GM19193 (cell line): ENCODE measurements around the gene CELSR1.

Experiments
- POLR2A ChIP-seq: IDR thresholded peaks from 4 replicates; pipeline ENCODE4 v1.6.1; 2011; ENCODE audit not compliant: insufficient read depth, insufficient read length; ENCODE audit errors: extremely low read depth

Gene CELSR1

DNA sequence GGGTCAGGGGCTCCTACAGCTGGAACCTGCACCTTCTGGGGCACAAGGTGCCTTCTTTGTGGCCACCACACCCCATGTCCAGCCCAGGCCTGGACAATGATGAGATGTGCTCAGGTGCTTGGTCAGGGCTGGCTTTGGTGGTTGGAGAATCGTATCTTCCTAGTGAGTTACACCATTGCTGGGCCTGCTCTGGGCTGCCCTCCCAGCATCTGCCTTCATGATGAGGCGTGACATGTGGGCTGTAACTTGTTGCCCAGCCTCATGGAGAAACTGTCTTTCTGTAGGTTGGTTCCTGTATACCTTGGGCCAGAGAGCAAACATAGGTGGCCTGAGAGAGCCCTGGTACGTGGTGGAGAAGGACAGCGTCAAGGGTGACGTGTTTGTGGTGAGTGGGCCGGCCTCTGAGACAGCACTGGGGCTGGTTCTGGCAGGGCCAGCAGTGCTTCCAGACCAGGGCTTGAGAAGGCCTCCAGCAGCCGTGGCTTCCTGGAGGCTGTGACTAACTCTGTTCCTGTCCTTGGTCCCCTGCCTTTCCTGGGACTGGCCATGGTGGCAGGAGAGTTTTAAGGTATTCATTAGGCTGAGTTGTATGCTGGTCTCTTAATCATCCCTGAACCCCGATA is 183.8 kb downstream of the CELSR1 start:
- TF ChIP-seq POLR2A, result no peak

DNA sequence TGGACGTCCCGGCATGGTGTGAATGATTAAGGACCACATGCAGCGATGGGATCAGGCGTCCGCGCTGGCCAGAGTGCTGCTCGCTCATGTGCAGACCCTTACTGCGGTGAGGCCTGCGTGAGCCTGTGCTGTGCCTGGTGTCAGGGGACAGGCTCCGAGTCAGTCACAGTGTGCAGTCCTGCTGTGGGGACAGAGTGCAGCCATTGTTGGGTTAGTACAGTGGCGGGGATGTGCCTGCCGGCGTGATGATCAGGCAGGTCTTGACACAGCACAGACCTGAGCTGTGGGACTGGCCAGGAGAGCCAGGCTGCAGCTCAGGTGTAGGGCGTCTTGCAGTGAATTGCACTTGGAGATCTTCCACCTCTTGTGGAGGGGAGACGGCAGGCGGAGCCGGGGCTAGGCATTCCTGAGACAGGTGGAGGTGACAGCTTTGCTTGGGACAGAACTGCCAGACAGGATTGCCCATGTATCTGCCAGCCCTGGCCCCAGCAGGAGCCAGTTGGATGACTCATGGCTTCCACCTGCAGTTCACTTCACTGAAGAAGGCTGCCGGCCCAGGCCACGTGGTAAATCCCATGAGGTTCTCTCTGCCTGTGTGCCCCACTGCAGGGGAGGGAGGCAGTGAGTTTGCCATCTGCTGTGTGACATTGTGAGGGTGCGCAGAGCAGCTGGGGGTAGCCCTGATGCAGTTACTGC is 184.6 kb downstream of the CELSR1 start:
- no peak for TF ChIP-seq POLR2A

- no peak for TF ChIP-seq POLR2A
Measured at GRCh38 chr22:46352276-46352675, 185.1 kb downstream of the CELSR1 start.

- TF ChIP-seq POLR2A, result no peak
Measured at GRCh38 chr22:46351767-46352166, 185.7 kb downstream of the CELSR1 start.

DNA sequence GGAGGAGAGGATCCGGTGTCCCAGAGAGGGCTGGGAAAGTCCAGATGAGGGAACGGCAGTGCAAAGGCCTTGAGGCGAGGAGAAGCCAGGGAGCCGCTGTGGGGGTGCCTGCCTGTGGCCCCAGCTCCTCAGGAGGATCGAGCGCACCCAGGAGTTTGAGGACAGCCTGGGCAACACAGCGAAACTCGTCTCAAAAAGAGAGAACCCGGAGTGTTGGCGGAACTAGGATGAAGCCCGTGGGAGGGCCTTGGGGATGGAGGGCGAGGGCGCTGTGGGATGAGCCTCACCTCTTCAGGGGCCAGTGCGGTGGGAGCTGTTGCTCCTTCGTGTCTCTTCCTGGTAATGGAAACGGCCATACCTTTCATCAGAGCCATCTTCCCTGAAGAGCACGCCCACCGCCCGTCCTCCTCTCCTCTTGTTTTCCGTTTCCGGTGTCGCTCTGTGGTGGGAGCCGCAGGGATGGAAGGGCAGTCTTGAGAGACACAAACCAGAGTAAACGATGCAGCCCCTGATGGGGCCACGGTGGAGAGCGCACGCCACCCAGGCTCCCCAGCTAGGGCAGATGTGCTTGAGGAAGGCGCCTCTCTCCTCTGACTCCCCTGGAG is 186.2 kb downstream of the CELSR1 start:
- TF ChIP-seq POLR2A, result no peak

GRCh38 chr22:46350646-46351045 is 186.8 kb downstream of the CELSR1 start:
- no peak for TF ChIP-seq POLR2A

- TF ChIP-seq POLR2A, result no peak
Measured at GRCh38 chr22:46350121-46350520, 187.3 kb downstream of the CELSR1 start.

DNA sequence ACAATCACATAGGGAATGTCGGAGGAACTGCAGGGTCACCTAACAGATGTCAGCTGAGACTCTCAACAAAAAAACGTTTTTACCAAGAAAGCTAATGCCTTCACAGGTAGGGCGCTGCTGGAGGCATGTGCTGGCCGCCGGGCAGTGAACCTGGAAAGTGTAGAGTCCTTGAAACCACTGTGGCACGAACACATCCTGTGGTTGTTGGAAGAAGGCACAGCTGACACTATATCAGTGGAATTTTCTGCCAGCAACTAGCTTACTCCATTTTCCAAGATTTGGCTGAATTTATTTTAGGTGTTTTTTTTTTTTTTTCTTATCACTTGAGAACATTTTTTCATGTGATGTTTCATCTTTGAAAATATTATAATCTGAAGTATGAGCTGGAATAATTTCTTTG is 187.7 kb downstream of the CELSR1 start:
- no peak for TF ChIP-seq POLR2A

GRCh38 chr22:46349238-46349637 is 188.2 kb downstream of the CELSR1 start:
- TF ChIP-seq POLR2A, result no peak

GRCh38 chr22:46348099-46348695 is 189.2 kb downstream of the CELSR1 start:
- TF ChIP-seq POLR2A, result no peak

DNA sequence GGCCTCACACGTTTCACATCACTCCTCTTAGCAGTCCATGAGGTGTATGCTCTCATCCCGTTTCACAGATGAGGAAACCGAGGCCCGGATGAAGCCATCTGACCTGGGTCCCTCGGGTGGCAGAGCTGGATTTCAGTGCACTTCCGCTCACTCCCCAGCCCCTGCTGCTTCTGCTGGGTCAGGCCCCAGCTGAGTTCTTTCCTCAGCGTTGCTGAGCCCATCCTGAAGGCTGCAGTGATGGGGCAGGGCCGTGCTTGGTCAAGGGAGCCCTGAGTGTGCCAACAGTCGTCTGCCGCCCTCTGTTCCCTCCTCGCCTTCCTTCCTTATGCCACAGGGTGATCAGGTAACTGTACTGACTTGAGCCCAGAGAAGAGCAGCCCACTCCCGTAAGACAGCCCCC is 189.8 kb downstream of the CELSR1 start:
- no peak for TF ChIP-seq POLR2A

DNA sequence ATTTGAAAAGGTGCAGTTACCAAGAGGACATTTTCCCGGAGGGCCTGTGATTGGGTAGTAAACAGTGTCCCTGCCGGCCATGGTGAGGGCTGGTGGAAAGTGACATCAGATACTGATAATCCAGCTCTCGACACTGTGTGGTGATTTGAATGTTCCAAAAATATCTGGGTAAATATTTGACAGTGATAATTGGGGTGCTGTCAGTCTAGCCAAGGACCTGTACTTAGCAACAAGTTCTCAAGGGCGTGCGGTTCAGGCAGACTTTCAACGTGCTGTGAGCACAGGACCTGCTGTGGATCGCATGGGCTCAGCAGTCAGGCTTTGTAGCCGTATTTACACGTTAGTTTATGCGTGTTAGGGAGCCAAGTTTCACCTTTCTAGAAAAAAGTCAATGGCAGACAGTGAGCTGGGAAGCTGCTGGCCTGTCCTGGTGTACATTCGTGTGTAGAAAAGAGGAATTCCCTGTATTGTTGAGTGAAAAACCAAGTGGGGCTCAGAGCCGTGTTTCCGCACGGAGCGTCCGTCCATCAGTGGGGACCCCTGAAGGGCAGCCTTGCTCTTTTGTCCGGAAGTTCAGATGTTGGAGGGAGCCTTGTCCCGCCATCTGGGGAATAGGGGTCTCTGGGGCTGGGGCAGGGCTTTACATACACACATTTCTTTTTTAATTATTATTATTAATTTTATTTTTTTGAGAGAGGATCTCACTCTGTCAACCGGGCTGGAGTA is 190.6 kb downstream of the CELSR1 start:
- no peak for TF ChIP-seq POLR2A

- TF ChIP-seq POLR2A, result no peak
Measured at GRCh38 chr22:46340676-46341075, 196.7 kb downstream of the CELSR1 start.

GRCh38 chr22:46339956-46340355 is 197.5 kb downstream of the CELSR1 start:
- TF ChIP-seq POLR2A, result no peak

DNA sequence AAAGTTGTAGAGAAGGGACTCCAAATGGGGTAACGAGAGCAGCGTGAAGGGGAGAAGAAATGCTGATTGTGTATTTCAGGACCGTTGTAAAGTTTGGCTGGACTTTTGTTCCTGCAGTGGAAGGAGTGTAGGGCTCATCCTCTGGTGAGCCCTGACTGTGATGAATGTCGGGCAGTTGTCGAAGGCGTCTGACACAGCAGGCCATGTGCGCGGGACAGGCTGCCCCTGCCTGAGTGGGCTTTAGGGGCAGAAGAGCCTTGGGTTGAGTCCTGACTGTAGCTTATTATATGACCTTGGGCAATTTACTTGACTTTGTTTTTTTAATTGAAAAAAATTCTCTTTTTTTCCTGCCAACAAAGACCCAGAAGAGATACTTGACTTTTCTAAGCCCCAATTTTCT is 198.8 kb downstream of the CELSR1 start:
- no peak for TF ChIP-seq POLR2A
